ENCODE measurements around the gene MAG. TPM values are rescaled to one million over a fixed set of nuclear protein-coding genes. Genes with fewer than 3 reads are reported as not detected.
"Not testable (repeated sequence)": the region's sequence is repeated elsewhere in the genome, so short reads cannot be mapped to it uniquely, and the experiment has no call there.

MAG gene
- total RNA-seq, 2 donors from 2014 or later: not detected

DNA sequence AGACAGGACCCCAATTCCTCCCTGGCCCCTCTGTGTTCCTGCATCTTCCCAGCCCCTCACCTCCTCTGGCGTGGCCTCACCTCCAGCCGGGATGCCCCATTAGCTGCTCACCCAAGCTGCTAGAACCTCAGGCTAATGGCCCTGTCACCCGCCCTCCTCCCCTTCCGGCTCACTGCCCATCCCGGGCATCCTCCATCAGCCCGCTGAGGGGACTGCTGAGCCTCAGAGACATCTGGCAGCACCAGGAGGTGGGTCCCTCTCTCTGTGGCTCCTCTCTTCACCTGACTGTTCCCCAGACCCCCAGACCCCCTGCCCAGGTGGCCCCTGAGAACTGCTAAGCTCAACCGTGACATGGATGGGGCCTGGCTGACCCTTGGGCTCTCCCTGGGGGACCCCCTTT is 58.6 kb downstream of the MAG start:
- no peak for ATAC-seq
- intact Hi-C loops (cut with DNase I): loop anchor here in 1 of 2 donors (5.0 kb wide), 1 partner anchor 122 kb away; no protein-coding TSS in a partner anchor

GRCh38 chr19:35351411-35352176 is 59.6 kb downstream of the MAG start:
- DNase-seq (no peak), ATAC-seq (no peak)
- intact Hi-C loops (cut with DNase I): loop anchor here (1.0 to 5.0 kb wide), 2 partner anchors 121 to 144 kb away; no protein-coding TSS in a partner anchor

More for the DNA sequence above, 58.6 kb downstream of the MAG start:
- DNase-seq: no peak

DNA sequence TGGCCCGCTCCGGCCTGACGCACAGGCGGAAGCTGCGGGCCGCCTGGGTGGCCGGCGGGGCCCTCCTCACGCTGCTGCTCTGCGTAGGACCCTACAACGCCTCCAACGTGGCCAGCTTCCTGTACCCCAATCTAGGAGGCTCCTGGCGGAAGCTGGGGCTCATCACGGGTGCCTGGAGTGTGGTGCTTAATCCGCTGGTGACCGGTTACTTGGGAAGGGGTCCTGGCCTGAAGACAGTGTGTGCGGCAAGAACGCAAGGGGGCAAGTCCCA is 60.2 kb downstream of the MAG start:
- DNase-seq (no peak), ATAC-seq (no peak)
- intact Hi-C loops (cut with DNase I): loop anchor here (1.0 to 5.0 kb wide), 2 partner anchors 120 to 143 kb away; no protein-coding TSS in a partner anchor

- intact Hi-C loops (cut with DNase I): loop anchor here (1.0 to 5.0 kb wide), 2 partner anchors 120 to 143 kb away; no protein-coding TSS in a partner anchor
- ATAC-seq (peak; percentile 75 to 76), DNase-seq (peak; percentile 71)
Measured at GRCh38 chr19:35352448-35353304, 60.7 kb downstream of the MAG start.

GRCh38 chr19:35353635-35354034 is 61.7 kb downstream of the MAG start:
- intact Hi-C loops (cut with DNase I): loop anchor here (2.0 to 5.0 kb wide), 2 partner anchors 113 to 119 kb away; no protein-coding TSS in a partner anchor
- ATAC-seq: no peak
- DNase-seq: no peak

- DNase-seq: no peak
- ATAC-seq: no peak
- intact Hi-C loops (cut with DNase I): loop anchor here (2.0 to 5.0 kb wide), 2 partner anchors 112 to 117 kb away; no protein-coding TSS in a partner anchor
Measured at GRCh38 chr19:35354898-35355297, 62.9 kb downstream of the MAG start.

- intact Hi-C loops (cut with DNase I): loop anchor here in 1 of 2 donors (2.0 kb wide), 1 partner anchor 111 kb away; no protein-coding TSS in a partner anchor
- DNase-seq: no peak
- ATAC-seq: no peak
Measured at GRCh38 chr19:35355791-35356460, 64.0 kb downstream of the MAG start.

DNA sequence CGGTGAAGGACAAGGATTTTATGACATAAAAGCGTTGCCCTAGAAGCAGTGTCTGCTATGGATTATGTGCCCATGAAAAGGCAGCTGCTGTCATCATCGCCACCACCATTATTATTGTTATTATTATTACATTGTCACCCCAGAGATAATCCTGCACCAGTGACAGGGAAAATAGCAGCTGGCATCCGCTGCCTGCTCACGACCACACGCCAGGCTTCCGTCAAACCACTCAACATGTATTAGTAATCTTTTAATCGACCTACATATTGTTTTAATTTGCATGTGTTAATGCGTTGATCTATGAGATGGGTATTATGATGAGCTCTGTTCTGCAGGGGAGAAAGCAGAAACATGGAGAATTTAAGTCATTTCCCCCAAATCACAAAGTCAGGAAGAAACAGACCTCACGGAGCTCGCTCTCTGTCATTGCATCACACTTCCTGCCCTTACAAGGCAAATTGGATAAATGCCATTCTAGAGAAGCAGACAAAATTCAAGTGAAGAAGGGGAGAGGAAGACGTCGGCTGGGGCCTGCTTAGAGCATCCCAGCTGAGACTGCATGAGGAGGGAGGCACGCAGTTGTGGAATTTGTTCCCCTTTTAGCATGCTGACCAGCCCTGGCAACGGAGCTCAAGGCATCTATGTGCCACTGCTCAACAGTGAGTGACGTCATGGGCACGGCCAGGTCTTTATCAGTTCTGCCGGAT is 66.1 kb downstream of the MAG start, which contains the start of gene FFAR3:
FFAR3 (plus strand) TSS at position 594 of the 707 bp plus-strand sequence. CDS start 431 bp downstream, outside the sequence.
- ATAC-seq (peak; percentile 68 to 71), DNase-seq (peak; percentile 66)
- intact Hi-C loops (cut with DNase I): no loop called here

DNA sequence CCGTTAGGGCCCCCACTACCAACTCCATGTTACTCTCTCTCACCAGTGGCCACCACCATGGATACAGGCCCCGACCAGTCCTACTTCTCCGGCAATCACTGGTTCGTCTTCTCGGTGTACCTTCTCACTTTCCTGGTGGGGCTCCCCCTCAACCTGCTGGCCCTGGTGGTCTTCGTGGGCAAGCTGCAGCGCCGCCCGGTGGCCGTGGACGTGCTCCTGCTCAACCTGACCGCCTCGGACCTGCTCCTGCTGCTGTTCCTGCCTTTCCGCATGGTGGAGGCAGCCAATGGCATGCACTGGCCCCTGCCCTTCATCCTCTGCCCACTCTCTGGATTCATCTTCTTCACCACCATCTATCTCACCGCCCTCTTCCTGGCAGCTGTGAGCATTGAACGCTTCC is 66.9 kb downstream of the MAG start:
- DNase-seq; intact Hi-C loops (cut with DNase I); ATAC-seq: not testable (repeated sequence)

DNA sequence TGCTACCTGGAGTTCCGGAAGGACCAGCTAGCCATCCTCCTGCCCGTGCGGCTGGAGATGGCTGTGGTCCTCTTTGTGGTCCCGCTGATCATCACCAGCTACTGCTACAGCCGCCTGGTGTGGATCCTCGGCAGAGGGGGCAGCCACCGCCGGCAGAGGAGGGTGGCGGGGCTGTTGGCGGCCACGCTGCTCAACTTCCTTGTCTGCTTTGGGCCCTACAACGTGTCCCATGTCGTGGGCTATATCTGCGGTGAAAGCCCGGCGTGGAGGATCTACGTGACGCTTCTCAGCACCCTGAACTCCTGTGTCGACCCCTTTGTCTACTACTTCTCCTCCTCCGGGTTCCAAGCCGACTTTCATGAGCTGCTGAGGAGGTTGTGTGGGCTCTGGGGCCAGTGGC is 67.4 kb downstream of the MAG start:
- ATAC-seq; DNase-seq; intact Hi-C loops (cut with DNase I): not testable (repeated sequence)

GRCh38 chr19:35360081-35360480 is 68.1 kb downstream of the MAG start:
- DNase-seq; ATAC-seq; intact Hi-C loops (cut with DNase I): not testable (repeated sequence)

DNA sequence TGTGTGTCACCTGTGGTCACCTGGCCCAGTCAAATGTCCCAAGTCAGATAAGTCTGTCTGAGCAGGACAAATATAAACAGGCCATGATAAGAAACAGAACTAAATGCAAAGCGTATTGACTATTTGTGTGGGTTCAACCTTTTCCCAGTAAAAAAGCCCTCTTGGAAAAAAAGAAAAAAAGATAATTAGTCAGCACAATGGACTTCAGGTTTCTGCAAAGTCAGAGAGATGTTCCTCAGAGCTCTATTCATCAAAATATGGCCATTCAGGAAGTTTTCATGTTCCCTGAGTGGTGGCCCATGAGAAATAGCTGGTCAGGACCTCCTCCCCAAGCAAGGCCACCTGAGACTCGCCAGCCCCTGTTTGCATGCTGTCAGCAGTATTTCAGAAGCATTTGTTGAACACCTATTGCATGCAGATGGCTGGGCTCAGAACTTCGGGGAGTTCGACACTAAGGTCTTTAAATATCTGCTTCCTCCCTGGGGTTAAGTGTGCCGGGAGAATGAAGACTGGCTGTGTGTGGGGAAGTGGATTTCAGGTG is 69.0 kb downstream of the MAG start:
- DNase-seq: no peak
- ATAC-seq: no peak
- intact Hi-C loops (cut with DNase I): no loop called here

- intact Hi-C loops (cut with DNase I): no loop called here
- ATAC-seq (no peak), DNase-seq (no peak)
Measured at GRCh38 chr19:35362261-35363000, 70.5 kb downstream of the MAG start.

- ATAC-seq: no peak
- intact Hi-C loops (cut with DNase I): no loop called here
- no peak for DNase-seq
Measured at GRCh38 chr19:35363001-35363590, 71.1 kb downstream of the MAG start.
